ENCODE results near the gene CRMP1.

The CRMP1 gene

DNA sequence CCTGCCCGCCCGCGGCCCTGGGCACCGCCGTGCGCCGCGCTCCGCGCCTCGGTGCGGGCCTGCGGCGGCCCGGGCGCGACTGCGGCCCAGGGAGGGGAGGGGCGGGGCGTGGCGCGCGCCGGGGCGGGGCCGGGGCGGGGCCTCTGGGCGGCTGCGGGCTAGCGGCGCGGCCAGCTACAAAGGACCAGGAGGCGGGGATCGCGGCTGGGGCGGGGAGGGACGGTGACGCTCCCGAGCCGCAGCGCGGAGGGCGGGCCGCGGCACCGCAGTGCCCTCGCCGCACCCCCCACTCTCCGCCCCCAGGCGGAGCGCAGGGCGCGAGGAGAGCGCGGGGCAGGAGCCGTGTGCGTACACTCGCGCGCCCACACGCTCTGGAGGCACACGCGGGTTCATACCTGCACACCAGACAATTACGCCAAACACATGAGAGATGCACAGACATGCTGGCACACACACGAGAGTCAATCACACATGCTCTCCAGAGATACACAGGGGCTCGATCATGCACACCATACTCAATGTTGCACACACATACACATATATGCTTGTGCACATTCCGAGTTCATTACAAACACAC lies at the start of gene CRMP1:
CRMP1 (minus strand) TSS at position 83 of the 577 bp plus-strand sequence. CDS start 117 bp downstream, outside the sequence.
- no peak for DNase-seq (ENCODE audit: low spot score)

DNA sequence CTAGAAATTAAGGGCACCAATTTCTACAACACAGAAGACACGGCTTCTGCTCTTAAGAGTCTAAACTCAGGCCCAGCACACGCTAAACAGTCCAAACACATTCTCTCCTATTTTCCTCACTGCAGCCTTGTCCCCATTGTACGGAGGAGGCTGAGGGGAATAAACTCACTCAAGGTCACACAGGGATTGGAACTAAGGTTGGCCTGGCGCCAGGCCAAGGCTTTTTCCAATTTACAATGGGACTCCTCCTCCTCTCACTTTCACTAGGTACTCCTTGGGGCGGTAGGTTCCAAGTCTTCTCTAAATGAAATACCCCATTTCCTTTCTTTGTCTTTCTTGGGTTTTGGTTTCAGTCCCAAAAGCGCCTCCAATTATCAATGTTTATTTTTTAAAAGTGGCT lies 48.7 kb upstream of the CRMP1 start:
- no peak for DNase-seq (ENCODE audit: low spot score)

DNA sequence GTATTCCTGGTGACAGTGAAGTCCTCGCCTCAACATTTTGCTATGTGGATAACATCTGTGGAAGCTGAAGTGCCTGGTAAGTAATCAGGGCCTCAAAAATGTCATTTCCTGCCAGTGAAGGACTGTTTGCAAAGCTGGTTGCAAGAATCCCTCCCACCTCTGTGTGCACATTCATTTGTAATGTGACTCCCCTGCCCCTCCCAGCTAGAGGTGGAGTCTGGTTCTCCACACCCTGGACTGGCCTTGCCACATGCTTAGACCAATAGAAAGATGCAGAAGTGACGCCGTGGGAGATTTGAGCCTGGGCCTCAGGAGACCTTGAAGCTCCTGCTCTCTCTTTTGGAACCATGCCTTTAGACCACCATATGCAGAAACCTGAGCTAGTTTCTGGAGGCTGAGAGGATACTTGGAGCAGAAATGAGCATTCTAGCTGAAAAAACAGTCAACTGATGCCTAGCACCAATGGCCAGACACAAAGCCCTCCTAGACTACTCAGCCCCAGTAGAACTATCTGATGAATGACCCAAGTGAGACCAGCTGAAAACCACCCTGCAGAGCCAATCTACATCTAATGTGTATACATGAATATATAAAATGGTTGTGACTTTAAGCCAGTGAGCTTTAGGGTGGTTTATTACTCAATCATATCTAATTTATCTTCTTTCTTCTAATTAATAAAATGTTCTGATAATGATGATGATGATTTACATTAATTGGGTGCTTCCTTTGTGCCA lies 47.8 kb upstream of the CRMP1 start:
- peak; percentile 9 for DNase-seq (ENCODE audit: low spot score)

DNA sequence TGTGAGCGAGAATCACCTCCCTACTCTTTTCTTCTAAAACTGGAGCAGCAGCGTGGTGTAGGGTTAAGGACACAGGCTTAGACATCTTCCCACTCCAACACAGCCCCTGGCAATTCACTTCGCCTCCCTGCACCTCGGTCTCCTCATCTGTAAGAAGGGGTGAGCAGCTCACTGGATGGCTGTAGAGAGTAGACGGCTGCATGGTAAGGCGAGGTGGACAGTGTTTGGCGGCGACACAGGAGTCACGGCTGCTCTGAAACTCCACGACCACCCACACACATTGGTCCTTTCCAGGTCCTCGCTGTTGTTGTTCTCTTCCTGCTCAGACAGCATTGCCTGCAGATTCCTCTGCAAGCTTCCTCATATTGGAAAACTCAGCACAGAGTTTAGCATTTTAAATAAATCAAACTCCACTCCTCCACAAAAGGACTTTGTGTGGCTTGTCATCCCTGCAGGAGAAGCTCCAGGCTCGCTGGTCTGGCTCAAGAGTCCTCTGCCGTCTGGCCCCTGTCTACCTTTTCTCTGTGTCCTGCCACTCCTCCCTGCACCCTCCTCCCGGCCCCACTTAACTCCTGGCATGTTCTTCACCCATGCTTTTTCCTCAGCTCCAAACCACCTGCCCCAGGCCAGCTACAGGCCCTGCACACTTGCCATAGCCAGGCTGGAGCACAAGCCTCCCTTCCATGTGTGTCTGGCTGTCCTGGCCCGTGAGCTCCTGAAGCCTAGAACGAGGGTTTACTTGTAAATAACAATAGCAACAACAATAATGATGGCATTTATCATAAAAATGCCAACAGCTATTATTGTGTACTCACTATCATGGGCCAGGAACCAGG lies 41.3 kb upstream of the CRMP1 start:
- no peak for DNase-seq (ENCODE audit: low spot score)

DNA sequence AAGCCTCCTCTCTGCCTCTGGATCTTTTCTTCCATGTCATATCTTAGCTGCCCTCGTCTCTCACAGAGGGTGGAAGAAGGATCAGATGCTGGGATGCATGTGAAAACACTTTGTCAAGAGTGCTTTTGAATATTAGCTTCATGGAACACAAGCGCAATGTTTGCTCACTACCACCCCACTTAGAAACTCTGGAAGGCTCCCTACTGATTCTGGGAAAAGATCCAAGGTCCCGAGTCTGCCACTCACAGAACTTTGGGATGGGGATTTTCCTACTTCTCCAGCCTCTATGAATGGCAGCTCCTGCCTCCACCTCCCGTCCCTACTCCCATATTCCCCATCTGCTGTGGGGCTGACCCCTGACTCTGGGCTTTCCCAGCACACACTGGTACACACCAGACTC lies 40.2 kb upstream of the CRMP1 start:
- no peak for DNase-seq (ENCODE audit: low spot score)

DNA sequence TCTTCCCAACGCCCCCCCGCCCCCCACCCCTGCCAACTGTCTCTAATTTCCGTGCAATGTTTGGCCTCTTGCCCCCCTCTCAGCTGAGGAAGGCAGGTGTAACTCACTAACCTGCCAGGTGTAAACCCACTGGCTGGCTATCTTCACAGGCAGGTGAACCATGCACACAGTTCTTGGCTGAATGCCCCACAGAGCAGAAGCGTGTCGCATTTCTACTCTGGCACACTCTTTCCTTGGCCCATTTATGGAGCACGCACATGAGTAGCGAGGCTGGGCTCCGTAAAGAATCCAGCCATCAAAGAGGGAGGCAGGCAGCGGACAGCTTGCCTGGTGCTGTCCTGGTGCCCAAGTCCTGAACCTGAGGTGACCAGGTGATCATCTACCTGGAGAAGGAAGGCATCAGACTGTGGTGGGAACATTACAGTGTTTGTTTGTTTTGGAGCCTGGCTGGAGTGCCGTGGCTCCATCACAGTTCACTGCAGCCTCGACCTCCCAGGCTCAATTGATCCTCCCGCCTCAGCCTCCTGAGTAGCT lies 39.2 kb upstream of the CRMP1 start:
- DNase-seq (ENCODE audit: low spot score): no peak

DNA sequence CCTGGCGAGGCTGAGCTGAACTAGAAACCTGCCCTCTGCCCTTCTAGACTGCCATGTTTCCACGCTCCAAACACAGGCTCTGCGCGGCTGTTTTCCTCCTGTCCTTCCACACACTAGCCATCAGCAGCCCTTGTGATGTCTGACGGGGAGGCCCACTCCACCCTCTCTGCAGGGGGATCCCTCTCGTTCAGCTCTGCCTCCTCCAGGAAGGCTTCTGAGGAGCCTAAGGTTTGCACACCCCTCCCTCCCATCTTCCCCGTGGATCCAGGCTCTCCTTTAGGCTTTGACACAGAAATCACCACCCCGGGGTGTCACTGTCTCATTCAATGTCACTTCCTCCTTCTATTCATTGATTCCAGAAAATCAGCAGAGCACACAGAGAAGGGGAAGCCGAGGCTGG lies 38.6 kb upstream of the CRMP1 start:
- DNase-seq (ENCODE audit: low spot score): no peak

DNA sequence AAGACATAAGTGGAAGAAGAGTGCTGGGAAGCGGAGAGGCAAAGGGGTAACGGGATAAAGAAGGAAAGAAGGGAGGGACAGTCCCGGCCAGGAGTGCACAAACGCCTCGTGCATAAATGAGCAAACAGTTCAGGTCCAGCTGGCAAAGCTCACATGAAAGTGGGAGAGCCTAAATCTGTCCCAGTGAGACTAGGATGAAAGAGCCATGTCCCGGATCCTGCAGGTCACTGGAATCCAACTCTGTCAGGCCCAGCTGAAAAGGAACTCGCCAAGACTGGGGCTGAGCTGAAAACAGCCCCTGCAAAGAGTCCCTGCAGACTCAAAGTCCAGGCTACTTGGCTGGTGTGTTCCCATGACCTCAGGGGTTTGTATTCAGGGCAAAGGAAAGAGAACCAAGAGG lies 38.0 kb upstream of the CRMP1 start:
- DNase-seq (ENCODE audit: low spot score): no peak

DNA sequence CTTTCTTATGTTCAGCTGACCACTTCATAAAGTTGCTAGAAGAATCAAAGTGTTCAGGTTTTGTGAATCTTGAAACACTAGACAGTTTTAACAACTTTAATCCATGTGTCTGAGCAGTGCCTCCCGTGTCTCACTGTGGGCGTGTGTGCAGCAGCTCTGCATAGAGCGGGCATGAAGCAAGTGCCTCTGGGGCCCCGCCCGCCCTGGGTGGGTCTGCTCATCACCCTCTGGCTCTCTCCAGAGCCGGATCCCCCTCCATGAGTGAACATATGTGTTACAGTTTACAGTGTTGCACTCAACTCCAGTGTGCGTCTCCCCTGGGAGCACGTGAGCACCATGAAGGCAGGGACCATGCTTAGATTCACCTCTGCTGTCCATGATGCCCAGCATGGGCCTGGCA lies 37.6 kb upstream of the CRMP1 start:
- DNase-seq (ENCODE audit: low spot score): no peak

DNA sequence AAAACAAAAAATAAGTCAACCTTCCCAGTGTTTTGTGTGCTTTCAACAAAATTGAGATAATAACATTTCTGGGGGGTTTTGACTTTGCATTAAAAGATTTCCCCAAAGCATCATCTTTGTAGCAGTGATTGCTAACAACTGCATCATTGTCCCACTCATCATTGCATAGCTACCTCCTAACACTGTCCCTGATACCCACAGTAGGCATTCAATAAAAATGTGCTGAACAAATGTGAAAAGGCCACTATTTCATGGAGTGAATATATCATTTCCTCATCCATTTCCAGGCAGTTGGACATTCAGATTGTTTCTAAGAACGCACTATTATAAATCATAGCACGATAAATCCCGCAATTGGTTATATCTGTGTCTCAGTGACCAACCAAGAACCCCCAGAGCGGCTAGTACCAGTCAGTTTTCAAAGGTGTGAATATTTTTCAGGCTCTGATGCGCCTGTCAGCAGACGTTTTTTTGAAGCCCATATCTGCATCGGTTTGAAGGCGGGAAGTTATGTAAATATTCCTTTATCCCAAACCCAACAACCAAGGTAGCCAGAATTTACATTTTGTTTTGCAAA lies 36.0 kb upstream of the CRMP1 start:
- no peak for DNase-seq (ENCODE audit: low spot score)

DNA sequence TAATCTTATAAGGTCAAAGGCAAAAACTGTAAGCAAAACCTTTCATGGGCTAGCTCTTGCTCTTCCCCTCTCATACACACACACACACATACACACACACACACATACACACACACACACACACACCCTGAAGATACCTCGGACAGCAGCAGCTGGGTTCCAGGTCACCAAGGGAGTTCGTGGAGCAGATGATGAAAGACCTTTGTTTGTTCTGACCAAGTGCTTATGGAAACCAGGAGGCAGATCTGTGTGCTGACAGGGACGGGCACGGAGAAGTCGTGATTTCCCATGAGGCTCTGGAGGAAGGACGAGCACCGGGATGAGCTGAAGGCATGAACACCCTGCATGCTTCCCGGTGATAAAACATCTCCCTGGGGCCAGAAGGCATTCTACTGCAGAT lies 35.4 kb upstream of the CRMP1 start:
- no peak for DNase-seq (ENCODE audit: low spot score)

DNA sequence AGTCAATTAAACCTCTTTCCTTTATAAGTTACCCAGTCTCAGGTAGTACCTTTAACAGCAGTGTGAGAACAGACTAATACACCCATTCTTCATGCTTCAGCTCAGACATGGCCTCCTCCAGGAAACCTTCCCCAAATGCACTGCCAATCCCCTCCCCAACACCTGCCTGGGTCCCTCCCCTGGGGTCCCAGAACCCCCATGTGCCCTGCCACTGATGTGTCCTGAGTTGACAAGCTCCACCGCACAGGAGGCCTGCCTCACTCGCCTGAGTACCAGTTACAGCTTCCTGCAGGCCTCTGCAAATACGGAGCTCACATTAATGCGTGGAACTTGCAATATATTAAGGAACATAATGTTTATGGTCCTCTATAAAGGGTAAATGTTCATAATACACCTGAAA lies 34.9 kb upstream of the CRMP1 start:
- no peak for DNase-seq (ENCODE audit: low spot score)

DNA sequence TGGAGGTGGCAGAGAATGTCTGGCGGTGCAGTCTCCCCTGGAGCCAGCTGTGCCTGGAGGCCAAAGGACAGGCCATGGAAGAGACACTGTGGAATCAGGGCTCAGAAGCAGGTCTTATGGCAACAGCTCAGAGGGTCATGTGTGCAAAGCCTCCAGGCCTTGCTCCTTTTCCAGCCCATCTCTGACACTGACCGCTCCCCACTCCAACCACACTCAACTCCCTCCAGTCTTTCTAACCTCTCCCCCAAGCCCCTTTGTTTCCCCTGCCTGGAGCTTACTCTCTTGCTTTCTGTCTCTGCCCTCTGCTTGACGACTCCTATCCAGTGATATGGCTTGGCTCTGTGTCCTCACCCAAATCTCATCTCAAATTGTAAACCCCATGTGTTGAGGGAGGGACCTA lies 34.2 kb upstream of the CRMP1 start:
- no peak for DNase-seq (ENCODE audit: low spot score)

DNA sequence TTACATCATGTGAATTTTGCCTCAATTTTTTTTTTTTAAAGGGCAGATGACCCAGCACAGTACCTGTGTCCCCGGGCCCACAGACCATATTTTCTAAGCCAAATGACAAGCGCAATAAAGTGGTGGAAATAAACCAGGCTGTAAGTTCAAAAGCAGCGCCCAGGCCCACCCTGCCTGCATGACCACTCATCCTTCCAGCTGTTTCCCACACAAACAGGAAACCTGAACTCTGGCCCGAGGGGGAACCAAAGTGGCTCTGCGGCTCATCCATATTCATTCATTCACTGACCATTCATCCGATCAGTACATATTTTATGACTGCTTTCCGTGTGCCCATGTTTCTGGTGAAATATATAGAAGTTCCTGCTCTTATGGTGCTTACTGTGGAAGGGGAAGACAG lies 33.7 kb upstream of the CRMP1 start:
- no peak for DNase-seq (ENCODE audit: low spot score)

DNA sequence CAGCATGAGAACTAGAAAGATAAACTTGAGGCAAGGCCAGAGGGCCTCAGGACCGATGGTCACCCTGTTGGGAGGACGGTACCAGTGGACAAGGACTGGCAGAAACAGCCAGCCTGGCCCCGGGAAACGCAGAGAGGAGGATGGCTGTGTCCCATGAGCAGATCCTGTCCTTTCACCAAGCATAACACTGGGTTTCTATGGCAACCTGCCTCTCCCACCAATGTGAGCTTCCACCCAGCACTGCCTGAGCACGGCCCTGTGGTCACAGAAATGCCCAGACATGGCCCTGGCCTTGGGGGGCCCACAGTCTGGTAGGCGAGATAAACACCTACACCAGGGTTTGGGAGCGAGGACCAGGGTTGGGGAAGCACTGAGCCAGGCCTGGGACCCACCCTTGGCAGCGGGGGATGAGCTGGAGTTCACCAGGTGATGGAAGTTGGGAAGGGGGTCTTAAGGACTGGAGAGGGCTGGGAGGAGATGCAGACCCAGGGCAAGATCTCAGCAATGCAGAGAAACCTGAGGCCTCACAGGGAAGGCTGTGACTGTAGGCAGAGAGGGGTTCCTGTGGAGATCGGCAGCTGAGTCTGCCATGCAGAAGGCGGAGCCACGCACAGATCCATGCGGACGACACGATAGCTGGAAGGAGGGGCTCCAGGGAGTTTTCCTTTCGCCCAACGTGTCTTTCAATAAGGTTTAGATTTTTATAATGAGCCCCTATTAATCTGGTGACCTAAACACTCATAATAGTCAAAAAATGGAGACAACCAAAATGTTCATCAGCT lies 32.7 kb upstream of the CRMP1 start:
- DNase-seq (ENCODE audit: low spot score): no peak

DNA sequence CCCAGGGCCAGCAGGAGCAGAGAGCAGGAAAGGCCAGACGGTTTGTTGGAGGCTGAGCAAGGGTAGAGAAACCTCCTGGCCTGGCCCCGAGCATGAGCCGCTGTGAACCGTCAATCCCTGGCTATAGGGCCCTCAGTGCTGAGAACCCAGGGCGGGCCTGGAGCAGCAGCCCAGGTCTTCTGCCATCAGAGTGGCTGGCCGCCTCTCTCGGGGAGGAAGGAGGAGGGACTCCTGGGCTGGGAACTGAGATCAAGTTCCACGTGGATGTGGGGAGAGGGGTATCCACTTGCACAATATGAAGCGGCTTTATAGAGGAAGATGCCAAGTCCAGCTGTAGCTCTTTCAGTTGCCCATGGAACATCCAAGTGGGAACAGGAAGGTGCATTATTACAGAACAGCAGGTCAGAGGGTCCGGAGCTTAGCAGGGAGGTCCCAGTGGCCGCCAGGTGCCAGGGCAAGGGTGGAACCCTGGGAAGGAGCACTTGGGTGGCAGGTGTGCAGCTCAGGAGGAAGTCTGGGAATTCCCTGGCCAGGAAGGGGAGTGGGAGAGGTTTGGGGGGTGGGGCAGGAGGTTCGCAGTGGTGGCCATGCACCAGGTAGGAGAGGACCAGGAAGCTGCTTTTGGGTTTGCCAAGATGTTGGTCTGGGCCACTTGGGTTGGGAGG lies 31.7 kb upstream of the CRMP1 start:
- DNase-seq (ENCODE audit: low spot score): no peak

DNA sequence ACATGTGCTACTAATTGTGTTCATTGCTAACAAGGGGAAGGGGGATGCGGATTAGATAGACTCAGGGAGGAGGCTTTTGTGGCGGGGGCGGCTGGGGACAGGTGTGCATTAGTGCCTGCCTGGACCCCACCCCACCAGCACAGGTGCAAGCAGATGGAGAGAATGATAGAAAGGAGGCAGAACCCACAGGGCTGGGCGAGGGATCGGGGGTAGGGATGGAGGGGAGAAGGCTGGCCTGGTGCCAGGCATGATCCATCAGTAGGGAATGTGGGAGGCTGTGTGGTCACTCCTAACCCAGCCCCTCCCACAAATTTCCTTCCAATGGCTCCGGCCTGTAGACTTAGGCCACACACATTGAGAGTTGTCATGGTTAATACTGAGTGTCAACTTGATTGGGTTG lies 30.5 kb upstream of the CRMP1 start:
- DNase-seq (ENCODE audit: low spot score): no peak

DNA sequence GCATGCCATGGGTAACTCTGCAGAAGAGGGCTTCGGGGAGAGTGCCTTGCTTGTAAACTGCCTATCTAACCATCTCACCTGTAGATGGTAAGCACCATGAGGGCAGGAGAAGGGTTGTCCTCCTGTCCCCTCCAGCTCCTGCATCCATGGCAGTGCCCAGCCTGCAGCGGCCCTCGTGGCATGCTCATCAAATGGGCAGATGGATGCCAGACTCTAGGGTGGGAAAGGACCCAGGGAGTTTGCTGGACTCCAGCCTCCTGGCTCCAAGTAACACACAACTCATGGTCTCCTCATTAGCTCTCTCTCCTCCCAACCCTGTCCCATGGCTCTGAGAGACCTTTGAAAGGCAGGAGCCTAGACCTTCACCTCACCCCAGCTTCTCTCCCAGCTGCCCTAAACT lies 29.7 kb upstream of the CRMP1 start:
- DNase-seq (ENCODE audit: low spot score): no peak

DNA sequence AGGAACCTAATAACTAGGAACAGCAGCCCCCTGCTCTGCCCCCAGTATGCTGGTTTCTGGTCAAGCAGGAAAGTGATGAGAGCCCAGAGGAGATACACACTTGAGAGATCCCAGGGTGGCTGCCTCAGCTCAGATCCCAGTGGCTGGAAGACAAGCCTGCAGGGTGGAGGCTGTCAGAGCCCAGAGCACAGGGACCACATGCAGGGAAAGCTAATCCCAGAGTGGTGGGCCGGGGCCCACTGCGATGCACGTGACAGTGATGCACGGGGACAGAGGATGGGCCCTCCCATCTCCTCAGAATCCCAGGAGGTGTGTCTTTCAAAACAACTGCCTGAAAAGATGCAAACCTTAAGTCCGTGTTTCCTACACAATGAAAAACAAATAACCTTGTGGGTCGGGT lies 29.1 kb upstream of the CRMP1 start:
- DNase-seq (ENCODE audit: low spot score): no peak

DNA sequence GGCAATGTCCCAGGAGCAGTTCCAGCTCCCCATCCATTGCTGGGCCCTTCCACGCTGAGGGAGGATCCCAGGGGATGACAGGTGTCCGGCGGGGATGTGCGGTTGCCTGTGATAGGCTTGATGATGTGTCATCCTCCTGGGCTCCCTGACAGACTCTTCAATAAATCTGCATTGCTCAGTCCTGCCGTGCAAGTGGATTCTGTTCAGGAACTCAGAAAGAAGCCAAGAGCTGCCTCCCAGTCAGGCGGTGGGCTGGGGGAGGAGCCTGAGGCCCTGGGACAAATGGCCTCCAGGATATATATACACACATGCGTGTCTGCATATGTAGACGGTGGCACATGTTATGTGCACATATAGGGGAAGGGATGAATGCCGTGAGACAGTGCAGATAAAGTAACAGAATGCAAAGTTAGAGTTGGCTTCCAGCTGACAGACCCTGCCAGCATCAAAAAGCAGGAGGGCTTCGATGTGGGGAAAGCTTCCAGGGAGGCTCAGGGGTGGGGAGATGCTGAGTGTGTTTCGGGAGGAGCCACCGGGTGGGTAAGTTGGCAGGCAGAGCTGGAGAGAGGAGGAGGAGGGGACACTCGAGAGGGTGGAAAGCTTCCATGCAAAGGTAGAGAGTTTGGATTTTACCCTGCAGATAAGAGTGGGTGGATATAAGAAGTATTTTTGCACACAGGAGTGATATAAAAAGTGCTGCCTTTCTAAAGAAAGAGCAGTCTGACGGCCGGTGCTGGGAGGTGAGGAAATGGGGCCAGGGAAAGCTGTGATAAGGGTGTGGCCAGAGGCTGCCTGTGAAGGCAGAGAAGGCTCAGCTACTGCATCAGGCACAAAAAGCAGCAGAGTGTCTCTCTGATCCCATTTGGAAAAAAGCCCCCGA lies 28.5 kb upstream of the CRMP1 start:
- DNase-seq (ENCODE audit: low spot score): no peak

All from NAMALWA (cell line).